HepG2 (cell line): ENCODE measurements around the gene ITCH. TPM values are rescaled to one million over a fixed set of nuclear protein-coding genes. Genes with fewer than 3 reads are reported as not detected.

ENCODE experiments used
- ARID5B ChIP-seq: IDR thresholded peaks from 2 replicates; pipeline ENCODE4 v1.4.0; 2020; ENCODE audit warnings: mild to moderate bottlenecking, missing genetic modification reagents
- HOXA3 ChIP-seq: sonication (generic); formaldehyde crosslinking; IDR thresholded peaks from 2 replicates; pipeline ENCODE4 v1.5.0; 2020; ENCODE audit warnings: missing genetic modification reagents
- JDP2 ChIP-seq: sonication (generic); formaldehyde crosslinking; IDR thresholded peaks from 2 replicates; pipeline ENCODE4 v1.8.1; 2022; ENCODE audit warnings: missing genetic modification reagents, borderline replicate concordance
- KLF9 ChIP-seq: IDR thresholded peaks from 2 replicates; pipeline ENCODE4 v1.6.1; 2016; ENCODE audit warnings: low read depth
- ZBTB4 ChIP-seq: sonication (generic); formaldehyde crosslinking; IDR thresholded peaks from 2 replicates; pipeline ENCODE4 v1.4.0; 2020; ENCODE audit warnings: missing genetic modification reagents, mild to moderate bottlenecking, borderline replicate concordance
- ZBTB49 ChIP-seq: sonication (generic); formaldehyde crosslinking; IDR thresholded peaks from 2 replicates; pipeline ENCODE4 v1.4.0; 2020; ENCODE audit warnings: missing genetic modification reagents, borderline replicate concordance
- polyA plus RNA-seq, 8 experiments: library from polyadenylated mRNA; depleted of rRNA in 3 of 8; stranded (reverse) in 7 of 8; unstranded in 1 of 8; fragments of >200 nt; fragmentation: Illumina TruSeq in 4 of 8; extraction: Trizol in 4 of 8; gene quantifications; 2 replicates each; pipeline versions ENCODE4 v1.2.1 to v1.2.3, GENCODE V29; 2011 to 2016; ENCODE audit warnings: low read depth in 4 of 8, missing spikeins in 1 of 8, mixed read lengths in 1 of 8; ENCODE audit not compliant: insufficient read depth in 1 of 8
- total RNA-seq, 5 experiments: library from RNA; depleted of rRNA; stranded (reverse); fragments of >200 nt; fragmentation: Illumina TruSeq; extraction: Trizol; gene quantifications; 2 replicates each; pipeline ENCODE4 v1.2.3, GENCODE V29; 2016; ENCODE audit warnings: low read depth in 1 of 5

Gene ITCH
- total and polyA plus RNA-seq, 2 of the 13 experiments (the other 11 are each of a cell fraction or from before 2014, with no cell fraction given): 20.5 to 112 TPM

GRCh38 chr20:34375977-34376430, 12.9 kb downstream of the ITCH start (continued):
- no peak for TF ChIP-seq ARID5B (CRISPR knock-in tag)
- TF ChIP-seq ZBTB4: no peak
- TF ChIP-seq ZBTB49 (CRISPR knock-in tag): no peak
- no peak for TF ChIP-seq JDP2 (CRISPR knock-in tag)
- no peak for TF ChIP-seq KLF9 (CRISPR knock-in tag)
- peak; percentile 87 for TF ChIP-seq HOXA3 (CRISPR knock-in tag)
- TF ChIP-seq, all 625 proteins: peak for 20
